B cell (primary cell): ENCODE data around the gene CHTF8. TPM values are rescaled to one million over a fixed set of nuclear protein-coding genes. Genes with fewer than 3 reads are reported as not detected.
"Not testable (repeated sequence)": the region's sequence is repeated elsewhere in the genome, so short reads cannot be mapped to it uniquely, and the experiment has no call there.

Experiments used
- ATAC-seq: fragments of 200-7000 bp; cut with Tn5 transposase; one replicate; pipeline ENCODE4 v1.10.0; 2021; ENCODE audit warnings: low read depth, mild to moderate bottlenecking, moderate number of reproducible peaks, moderate library complexity
- CTCF ChIA-PET: fragments of 350-600 bp; sonication (Branson Sonifier 250); formaldehyde crosslinking; loops from one replicate; lab custom pipeline; 2021; ENCODE audit warnings: antibody characterized with exemption, inconsistent platforms; lab: Charles Lee
- POLR2A ChIA-PET: fragments of 350-600 bp; sonication (Branson Sonifier 250); formaldehyde crosslinking; loops from one replicate; lab custom pipeline; 2021; ENCODE audit warnings: antibody characterized with exemption; lab: Charles Lee
- DNase-seq: peaks from one replicate; pipeline ENCODE4 v3.0.0; 2013
- H2AFZ ChIP-seq: 2 replicates; pipeline ENCODE4 v1.6.1; 2012; ENCODE audit warnings: mild to moderate bottlenecking, low read depth, low read length; ENCODE audit not compliant: insufficient read depth, poor library complexity, severe bottlenecking
- H3K27ac ChIP-seq, 2 donors: 1 replicate in 1 of 2; 2 replicates in 1 of 2; pipeline ENCODE4 v1.5.1; 2012 to 2013; ENCODE audit warnings: low read length in 2 of 2, mild to moderate bottlenecking in 2 of 2, moderate library complexity in 1 of 2
- H3K27me3 ChIP-seq, 4 experiments: fragments of 200-600 bp in 1 of 4; sonication (generic) in 1 of 4; replicated peaks in 1 of 4; 1 replicate in 2 of 4; 2 replicates in 2 of 4; pipeline versions ENCODE4 v1.6.1 to v1.7.0; 2013 to 2016; ENCODE audit warnings: low read length in 3 of 4, mild to moderate bottlenecking in 2 of 4, mixed read lengths in 1 of 4, moderate library complexity in 1 of 4; ENCODE audit not compliant: insufficient read depth in 4 of 4, control insufficient read depth in 3 of 4; ENCODE audit errors: control extremely low read depth in 1 of 4
- H3K36me3 ChIP-seq, 2 experiments: replicated peaks in 1 of 2; 1 replicate in 1 of 2; 2 replicates in 1 of 2; pipeline versions ENCODE4 v1.6.1 to v1.7.1; 2013; ENCODE audit warnings: low read length in 1 of 2; ENCODE audit not compliant: insufficient read depth in 2 of 2, control insufficient read depth in 1 of 2; ENCODE audit errors: control extremely low read depth in 1 of 2, extremely low read depth in 1 of 2
- H3K4me1 ChIP-seq, 2 donors: fragments of 200-600 bp in 1 of 2; sonication (generic) in 1 of 2; 1 replicate in 1 of 2; 2 replicates in 1 of 2; pipeline versions ENCODE4 v1.5.1 to v1.6.1; 2013 to 2017; ENCODE audit warnings: low read length in 2 of 2; ENCODE audit not compliant: control insufficient read depth in 2 of 2, insufficient read depth in 2 of 2
- H3K4me2 ChIP-seq: replicated peaks from 2 replicates; pipeline ENCODE3; 2012; ENCODE audit warnings: mild to moderate bottlenecking, low read depth, low read length; ENCODE audit not compliant: poor library complexity, severe bottlenecking
- H3K4me3 ChIP-seq, 5 experiments: fragments of 200-600 bp in 1 of 5; sonication (generic) in 1 of 5; 1 replicate in 3 of 5; 2 replicates in 2 of 5; pipeline versions ENCODE4 v1.5.1 to v1.7.0; 2011 to 2016; ENCODE audit warnings: low read length in 4 of 5, mild to moderate bottlenecking in 4 of 5, low read depth in 2 of 5, control low read depth in 1 of 5, moderate library complexity in 1 of 5; ENCODE audit not compliant: insufficient read depth in 1 of 5; ENCODE audit errors: control extremely low read depth in 1 of 5, extremely low read depth in 1 of 5
- H3K79me2 ChIP-seq: fragments of 200-600 bp; sonication (generic); one replicate; pipeline ENCODE4 v1.6.0; 2016; ENCODE audit warnings: low read length; ENCODE audit not compliant: control insufficient read depth, insufficient read depth
- H3K9ac ChIP-seq: fragments of 200-600 bp; sonication (generic); 2 replicates; pipeline ENCODE4 v1.6.1; 2017; ENCODE audit warnings: mild to moderate bottlenecking, low read length, moderate library complexity
- H3K9me3 ChIP-seq, 3 donors: one replicate each; pipeline versions ENCODE4 v1.6.1 to v1.7.1; 2013; ENCODE audit warnings: low read length in 2 of 3; ENCODE audit not compliant: control insufficient read depth in 2 of 3, insufficient read depth in 1 of 3; ENCODE audit errors: control extremely low read depth in 1 of 3
- H4K20me1 ChIP-seq: 2 replicates; pipeline ENCODE4 v1.6.0; 2012; ENCODE audit warnings: mild to moderate bottlenecking, low read length; ENCODE audit not compliant: insufficient read depth, control insufficient read depth, poor library complexity, severe bottlenecking
- H3K27ac Mint-ChIP-seq: one replicate; pipeline ENCODE4 v1.8.0; 2021; ENCODE audit warnings: mixed read lengths
- H3K27me3 Mint-ChIP-seq: one replicate; pipeline ENCODE4 v1.8.0; 2021; ENCODE audit warnings: mixed read lengths
- H3K4me1 Mint-ChIP-seq: one replicate; pipeline ENCODE4 v1.8.0; 2021; ENCODE audit warnings: mixed read lengths
- H3K4me3 Mint-ChIP-seq: one replicate; pipeline ENCODE4 v1.8.0; 2021; ENCODE audit warnings: mixed read lengths
- H3K9me3 Mint-ChIP-seq: one replicate; pipeline ENCODE4 v1.8.0; 2022; ENCODE audit warnings: mixed read lengths; ENCODE audit not compliant: insufficient read depth
- CTCF ChIP-seq: fragments of 200-600 bp; IDR thresholded peaks from one replicate; pipeline ENCODE4 v1.8.0; 2022; ENCODE audit warnings: antibody characterized with exemption, mild to moderate bottlenecking
- EZH2 ChIP-seq: IDR thresholded peaks from 2 replicates; pipeline ENCODE4 v1.6.1; 2012; ENCODE audit warnings: borderline replicate concordance, low read depth, mild to moderate bottlenecking, moderate library complexity, low read length; ENCODE audit not compliant: insufficient read depth, poor library complexity, severe bottlenecking
- WGBS: methylation state at CpG from one replicate; pipeline ENCODE4 v1.1.5; 2013; ENCODE audit warnings: missing lambda C conversion rate; ENCODE audit not compliant: insufficient coverage; 5-methylcytosine and 5-hydroxymethylcytosine counted together
- intact Hi-C: fragments of 100-400 bp; cut with micrococcal nuclease; formaldehyde crosslinking; loops from one replicate; pipeline ENCODE4 v1.10.0; 2022
- polyA plus RNA-seq: library from polyadenylated mRNA; depleted of rRNA; stranded (reverse); fragments of >200 nt; gene quantifications from 2 replicates; pipeline ENCODE4 v1.2.3, GENCODE V29; 2012
- total RNA-seq, 2 donors: library from RNA; stranded (reverse); fragments of 120-200 nt in 1 of 2; gene quantifications; 1 replicate in 1 of 2; 2 replicates in 1 of 2; pipeline versions ENCODE4 v1.2.3 to v1.2.4, GENCODE V29; 2013 to 2022

Gene CHTF8
- total and polyA plus RNA-seq, 2 donors (not counting 1 experiment from before 2014, with no cell fraction given), result 65.0 to 112 TPM

- H3K27me3 ChIP-seq, result no peaks in the 10 kb centered on the region
- no peaks in the 10 kb centered on the region for H3K27me3 Mint-ChIP-seq
- H3K9ac ChIP-seq, result no peak overlapping the region
- ChIA-PET POLR2A (no interaction called here), CTCF (interaction anchor here (1.1 kb wide), 1 partner anchor 146 kb away, joined by 3 read pairs; no protein-coding TSS in a partner anchor)
- no peak overlapping the region for H2AFZ ChIP-seq
- intact Hi-C loops, result no loop called here
- no peaks in the 10 kb centered on the region for H3K9me3 ChIP-seq
- 83% methylated on average over 1 of the region's 4 CpGs for WGBS
- ATAC-seq (no peak), DNase-seq (no peak)
- H3K36me3 ChIP-seq, result peaks cover 5 to 75% of the 10 kb centered on the region in 2 experiments
- TF ChIP-seq CTCF (no peak), EZH2 (no peak)
- no peaks in the 10 kb centered on the region for H3K9me3 Mint-ChIP-seq
- H4K20me1 ChIP-seq, result no peaks in the 10 kb centered on the region
- peaks cover 32% of the 10 kb centered on the region for H3K79me2 ChIP-seq
- no peak overlapping the region for H3K27ac ChIP-seq
- H3K4me3 ChIP-seq, result no peak overlapping the region
- no peaks in the 10 kb centered on the region for H3K4me1 ChIP-seq
- H3K27ac Mint-ChIP-seq, result no peak overlapping the region
- no peak overlapping the region for H3K4me3 Mint-ChIP-seq
- no peak overlapping the region for H3K4me2 ChIP-seq
- H3K4me1 Mint-ChIP-seq, result no peaks in the 10 kb centered on the region
Observed at GRCh38 chr16:69141936-69142335, 9.5 kb upstream of the CHTF8 start.

DNA sequence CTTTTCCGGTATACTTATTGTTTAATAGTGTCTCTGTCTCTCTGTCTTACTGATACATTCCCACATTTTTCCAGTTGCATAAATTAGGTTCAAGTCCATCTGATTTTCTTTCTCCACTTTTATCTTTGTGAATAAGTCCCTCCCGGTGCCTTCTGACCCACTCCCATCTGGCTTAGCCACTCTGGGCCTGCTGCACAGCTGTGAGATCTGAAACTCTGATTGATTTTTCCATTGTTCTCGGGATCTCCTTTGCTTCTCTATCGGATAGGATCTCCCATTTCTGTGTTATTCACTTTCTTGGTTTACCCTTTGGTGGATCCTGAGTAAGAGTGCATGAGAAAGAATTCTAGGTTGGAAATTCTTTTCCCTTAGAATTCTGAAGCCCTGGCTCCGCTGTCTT lies 8.6 kb upstream of the CHTF8 start:
- no peak overlapping the region for H3K27ac Mint-ChIP-seq
- H4K20me1 ChIP-seq, result no peaks in the 10 kb centered on the region
- POLR2A ChIA-PET, result no interaction called here
- H3K4me2 ChIP-seq, result no peak overlapping the region
- H3K27me3 Mint-ChIP-seq, result no peaks in the 10 kb centered on the region
- H3K36me3 ChIP-seq, result peaks cover 5 to 78% of the 10 kb centered on the region in 2 experiments
- H3K9me3 ChIP-seq, result no peaks in the 10 kb centered on the region
- ATAC-seq, result no peak
- no peak overlapping the region for H3K9ac ChIP-seq
- WGBS, result 100% methylated on average over 2 of the region's 5 CpGs
- no peak for TF ChIP-seq CTCF
- TF ChIP-seq EZH2, result no peak
- no peak for DNase-seq
- CTCF ChIA-PET, result interaction anchor here (0.9 to 1.4 kb wide), 2 partner anchors 9 to 17 kb away, joined by 4 to 5 read pairs; no protein-coding TSS in a partner anchor
- H3K4me3 ChIP-seq, result no peak overlapping the region
- H3K4me1 ChIP-seq, result no peaks in the 10 kb centered on the region
- no peak overlapping the region for H3K4me3 Mint-ChIP-seq
- intact Hi-C loops, result no loop called here
- no peak overlapping the region for H2AFZ ChIP-seq
- no peak overlapping the region for H3K27ac ChIP-seq
- H3K4me1 Mint-ChIP-seq, result no peaks in the 10 kb centered on the region
- no peaks in the 10 kb centered on the region for H3K27me3 ChIP-seq
- peaks cover 37% of the 10 kb centered on the region for H3K79me2 ChIP-seq
- no peaks in the 10 kb centered on the region for H3K9me3 Mint-ChIP-seq

- H3K4me1 Mint-ChIP-seq, H3K9me3 ChIP-seq, ATAC-seq, H3K4me3 ChIP-seq, H3K27ac Mint-ChIP-seq, H3K27ac ChIP-seq, H3K27me3 ChIP-seq, H3K4me2 ChIP-seq, H3K4me1 ChIP-seq, H3K9me3 Mint-ChIP-seq, POLR2A ChIA-PET, DNase-seq, H2AFZ ChIP-seq, H3K4me3 Mint-ChIP-seq, H3K27me3 Mint-ChIP-seq, H3K9ac ChIP-seq: not testable (repeated sequence)
- Histone ChIP-seq H3K79me2 (peaks cover 52% of the 10 kb centered on the region), H4K20me1 (peaks cover 13% of the 10 kb centered on the region), H3K36me3 (peaks cover 5 to 68% of the 10 kb centered on the region in 2 experiments)
- CTCF ChIA-PET, result interaction anchor here (1.2 kb wide), 1 partner anchor 146 kb away, joined by 6 read pairs; no protein-coding TSS in a partner anchor
- WGBS, result 80% methylated on average over 1 of the region's 7 CpGs
- intact Hi-C loops, result loop anchor here (10.0 kb wide), 1 partner anchor 1475 kb away; the partner anchor contains the start of genes ACD, C16orf86, ENKD1 and PARD6A
Observed at GRCh38 chr16:69139464-69139863, 7.1 kb upstream of the CHTF8 start.
